Ovary (tissue), 3 donors: ENCODE measurements around the gene SPRED1.

Source experiments
- POLR2A ChIP-seq: fragments of 450-650 bp; IDR thresholded peaks from one replicate; pipeline ENCODE4 v1.6.1; 2017; ENCODE audit warnings: antibody characterized with exemption, mild to moderate bottlenecking, moderate library complexity
- TF ChIP-seq, protein P1 (sequence below), 3 donors: fragments of 450-650 bp in 2 of 3; fragments of 200-600 bp in 1 of 3; IDR thresholded peaks; one replicate each; pipeline versions ENCODE4 v1.5.1 to v1.8.0; 2016 to 2022; ENCODE audit warnings: antibody characterized with exemption in 3 of 3, mild to moderate bottlenecking in 1 of 3
- donor health status: DM: no; HTN: no; CAD: no.

DNA sequence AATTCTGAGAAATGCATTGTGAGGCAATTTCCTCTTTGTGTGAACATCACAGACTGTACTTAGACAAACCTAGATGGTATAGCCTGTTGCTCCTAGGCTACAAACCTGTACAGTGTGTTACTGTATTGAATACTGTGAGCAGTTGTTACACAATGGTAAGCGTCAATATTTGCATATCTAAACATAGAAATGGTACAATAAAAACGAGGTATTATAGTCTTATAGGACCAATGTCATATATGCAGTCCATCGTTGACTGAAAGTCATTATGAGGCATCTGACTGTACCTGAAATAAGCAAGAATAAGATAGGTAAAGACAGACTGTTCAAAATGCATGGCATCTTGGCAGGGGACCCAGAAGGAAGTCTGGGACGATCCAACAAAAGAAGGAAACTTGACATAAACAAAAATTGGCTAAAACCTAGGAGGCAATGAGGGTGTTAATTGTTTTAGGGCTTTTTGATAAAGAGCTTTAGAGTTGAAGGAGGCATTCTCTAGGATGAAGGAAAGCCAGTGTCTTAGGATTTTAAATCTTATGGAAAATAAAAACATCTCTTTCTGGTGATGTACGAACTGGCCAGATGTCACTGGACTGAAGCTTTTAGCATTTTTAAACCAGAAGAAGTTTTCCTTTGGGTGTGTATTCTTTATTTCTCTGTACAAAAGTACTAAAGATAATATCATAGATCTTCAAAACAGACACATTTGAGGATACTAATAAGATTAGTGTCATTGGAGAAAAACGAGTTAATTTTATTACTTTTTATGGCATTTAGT, 9.2 kb upstream of the SPRED1 start:
- TF ChIP-seq, protein P1, sequence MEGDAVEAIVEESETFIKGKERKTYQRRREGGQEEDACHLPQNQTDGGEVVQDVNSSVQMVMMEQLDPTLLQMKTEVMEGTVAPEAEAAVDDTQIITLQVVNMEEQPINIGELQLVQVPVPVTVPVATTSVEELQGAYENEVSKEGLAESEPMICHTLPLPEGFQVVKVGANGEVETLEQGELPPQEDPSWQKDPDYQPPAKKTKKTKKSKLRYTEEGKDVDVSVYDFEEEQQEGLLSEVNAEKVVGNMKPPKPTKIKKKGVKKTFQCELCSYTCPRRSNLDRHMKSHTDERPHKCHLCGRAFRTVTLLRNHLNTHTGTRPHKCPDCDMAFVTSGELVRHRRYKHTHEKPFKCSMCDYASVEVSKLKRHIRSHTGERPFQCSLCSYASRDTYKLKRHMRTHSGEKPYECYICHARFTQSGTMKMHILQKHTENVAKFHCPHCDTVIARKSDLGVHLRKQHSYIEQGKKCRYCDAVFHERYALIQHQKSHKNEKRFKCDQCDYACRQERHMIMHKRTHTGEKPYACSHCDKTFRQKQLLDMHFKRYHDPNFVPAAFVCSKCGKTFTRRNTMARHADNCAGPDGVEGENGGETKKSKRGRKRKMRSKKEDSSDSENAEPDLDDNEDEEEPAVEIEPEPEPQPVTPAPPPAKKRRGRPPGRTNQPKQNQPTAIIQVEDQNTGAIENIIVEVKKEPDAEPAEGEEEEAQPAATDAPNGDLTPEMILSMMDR (IDR thresholded peaks at IDR 0.05): no peak
- TF ChIP-seq POLR2A: no peak
